ENCODE results near the gene SERPINA6. TPM values are rescaled to one million over a fixed set of nuclear protein-coding genes. Genes with fewer than 3 reads are reported as not detected.

SERPINA6 gene
- total RNA-seq, 1 donor from 2014 or later = not detected

GRCh38 chr14:94344389-94344788, 21.3 kb upstream of the SERPINA6 start:
- Mint-ChIP-seq H3K36me3 (ENCODE audit: low read depth) (no peaks in the 10 kb centered on the region), H3K4me3 (no peak overlapping the region), H3K27ac (peak overlapping the region; percentile 36), H3K4me1 (peaks cover 20% of the 10 kb centered on the region), H3K9me3 (no peaks in the 10 kb centered on the region), H3K27me3 (peaks cover 5% of the 10 kb centered on the region)
- intact Hi-C loops (cut with micrococcal nuclease) = no loop called here
- CTCF ChIA-PET = no interaction called here
- POLR2A ChIA-PET = no interaction called here
- TF ChIP-seq CTCF (IDR thresholded peaks at IDR 0.05) = no peak
- no peak for ATAC-seq (ENCODE audit: low read depth)
- no peak for DNase-seq

DNA sequence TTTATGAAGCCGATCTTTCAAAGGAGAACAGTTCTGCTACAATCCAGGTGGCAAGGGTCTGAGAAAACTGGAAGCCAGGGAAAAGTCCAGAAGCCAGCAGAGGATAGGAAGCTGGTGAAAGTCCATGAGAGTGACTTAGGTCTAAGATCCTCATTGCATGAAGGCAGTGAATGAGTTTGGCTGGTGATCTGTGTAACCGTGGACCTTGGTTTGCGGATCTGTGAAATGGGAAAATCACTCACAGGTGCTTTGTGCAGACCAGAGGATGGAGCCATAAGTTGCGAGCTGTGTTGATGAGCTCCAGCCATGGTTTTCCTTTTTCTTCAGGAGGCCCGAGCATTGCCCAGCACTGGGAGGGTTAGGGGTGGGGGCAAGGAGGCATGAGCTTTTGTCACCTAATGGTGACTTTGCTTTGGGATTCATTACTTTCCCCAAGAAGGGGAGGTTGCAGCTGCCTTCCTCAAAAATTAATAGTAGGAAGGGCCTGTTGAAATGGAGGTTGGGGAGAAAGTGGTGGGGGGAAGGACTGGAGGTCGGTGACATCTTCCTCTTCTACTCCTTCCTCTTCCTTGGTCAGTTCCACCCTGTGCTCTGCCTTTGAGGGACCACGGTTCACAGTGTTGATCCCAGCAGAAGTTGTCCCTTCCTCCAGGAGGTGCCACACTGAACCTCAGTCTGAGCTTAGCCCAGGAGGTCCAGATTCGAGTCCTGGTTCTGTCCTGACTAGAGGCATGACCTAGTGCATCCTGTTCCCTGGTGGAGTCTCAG, 20.3 kb upstream of the SERPINA6 start:
- peaks cover 20% of the 10 kb centered on the region for H3K4me1 Mint-ChIP-seq
- peaks cover 3% of the 10 kb centered on the region for H3K9me3 Mint-ChIP-seq
- H3K27me3 Mint-ChIP-seq = peaks cover 5% of the 10 kb centered on the region
- intact Hi-C loops (cut with micrococcal nuclease) = no loop called here
- no peak overlapping the region for H3K27ac Mint-ChIP-seq
- TF ChIP-seq CTCF (IDR thresholded peaks at IDR 0.05) = no peak
- CTCF ChIA-PET = no interaction called here
- DNase-seq = no peak
- H3K4me3 Mint-ChIP-seq = no peak overlapping the region
- ATAC-seq (ENCODE audit: low read depth) = no peak
- POLR2A ChIA-PET = no interaction called here
- no peaks in the 10 kb centered on the region for H3K36me3 Mint-ChIP-seq (ENCODE audit: low read depth)

GRCh38 chr14:94342334-94342934, 19.3 kb upstream of the SERPINA6 start:
- Mint-ChIP-seq H3K27me3 (peaks cover 5% of the 10 kb centered on the region), H3K36me3 (ENCODE audit: low read depth) (no peaks in the 10 kb centered on the region), H3K9me3 (peaks cover 3% of the 10 kb centered on the region), H3K27ac (no peak overlapping the region), H3K4me1 (peaks cover 20% of the 10 kb centered on the region), H3K4me3 (no peak overlapping the region)
- CTCF ChIA-PET = no interaction called here
- POLR2A ChIA-PET = no interaction called here
- no peak for TF ChIP-seq CTCF (IDR thresholded peaks at IDR 0.05)
- no peak for ATAC-seq (ENCODE audit: low read depth)
- DNase-seq = no peak
- intact Hi-C loops (cut with micrococcal nuclease) = no loop called here

- no peak overlapping the region for H3K27ac Mint-ChIP-seq
- intact Hi-C loops (cut with micrococcal nuclease) = no loop called here
- TF ChIP-seq CTCF (IDR thresholded peaks at IDR 0.05) = no peak
- ChIA-PET CTCF (no interaction called here), POLR2A (no interaction called here)
- H3K36me3 Mint-ChIP-seq (ENCODE audit: low read depth) = no peaks in the 10 kb centered on the region
- ATAC-seq (ENCODE audit: low read depth) (no peak), DNase-seq (no peak)
- no peak overlapping the region for H3K4me3 Mint-ChIP-seq
- H3K27me3 Mint-ChIP-seq = peaks cover 5% of the 10 kb centered on the region
- H3K9me3 Mint-ChIP-seq = peaks cover 3% of the 10 kb centered on the region
- H3K4me1 Mint-ChIP-seq = peaks cover 16% of the 10 kb centered on the region
Observed at GRCh38 chr14:94341656-94342333, 18.7 kb upstream of the SERPINA6 start.

- Mint-ChIP-seq H3K27ac (no peak overlapping the region), H3K4me1 (peaks cover 11% of the 10 kb centered on the region), H3K36me3 (ENCODE audit: low read depth) (no peaks in the 10 kb centered on the region), H3K9me3 (peaks cover 3% of the 10 kb centered on the region), H3K4me3 (no peak overlapping the region), H3K27me3 (peaks cover 5% of the 10 kb centered on the region)
- TF ChIP-seq CTCF (IDR thresholded peaks at IDR 0.05) = no peak
- no peak for ATAC-seq (ENCODE audit: low read depth)
- CTCF ChIA-PET = no interaction called here
- POLR2A ChIA-PET = no interaction called here
- DNase-seq = no peak
- intact Hi-C loops (cut with micrococcal nuclease) = no loop called here
Observed at GRCh38 chr14:94340533-94340932, 17.4 kb upstream of the SERPINA6 start.

All from activated B cell treated with CpG ODN at 0.5 μM for 24 hours (primary cell).